Posterior vena cava (tissue), 2 donors: ENCODE data around the gene LRCOL1. TPM values are rescaled to one million over a fixed set of nuclear protein-coding genes. Genes with fewer than 3 reads are reported as not detected.
"Not testable (repeated sequence)": the region's sequence is repeated elsewhere in the genome, so short reads cannot be mapped to it uniquely, and the experiment has no call there.

ENCODE experiments used
- DNase-seq: peaks from one replicate; pipeline ENCODE4 v3.0.0-alpha.2; 2020; ENCODE audit warnings: low spot score
- intact Hi-C, 2 donors: fragments of 100-400 bp; cut with DNase I; formaldehyde crosslinking; loops; one replicate each; pipeline versions ENCODE4 v1.14.1 to v1.14.2; 2022 to 2023
- total RNA-seq, 2 donors: library from RNA; stranded (reverse); fragmentation: NEBNext Ultra II Directional; extraction: Animal tissue kit (Norgen Biotek cat#: 25700); gene quantifications; one replicate each; pipeline ENCODE4 v1.2.1, GENCODE V29; 2021
- donor health status: DM: yes; HTN: yes; CAD: no.
- donor health status: DM: yes; HTN: yes; CAD: no.

Gene LRCOL1
- total RNA-seq, 2 donors from 2014 or later: 0.62 to 0.65 TPM

DNA sequence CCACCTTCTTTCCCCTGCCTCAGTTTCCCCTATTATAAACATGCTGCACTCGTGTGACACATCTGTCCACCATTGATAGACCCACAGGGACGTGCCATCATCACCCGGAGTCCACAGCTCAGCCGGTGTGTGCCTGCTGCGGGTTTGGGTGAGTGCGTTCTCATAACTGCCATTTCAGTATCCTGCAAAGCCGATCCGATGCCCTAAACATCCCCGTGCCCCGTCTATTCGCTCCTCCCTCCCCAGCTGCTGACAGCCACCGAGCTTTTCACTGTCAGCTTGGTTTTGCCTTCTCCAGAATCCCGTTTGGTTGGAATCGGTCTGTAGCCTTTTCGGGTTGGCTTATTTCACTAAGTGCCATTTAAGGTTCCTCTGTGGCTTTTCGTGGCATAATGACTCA is 3.9 kb downstream of the LRCOL1 start:
- no peak for DNase-seq
- intact Hi-C loops: loop anchor here in 1 of 2 donors (5.0 kb wide), 1 partner anchor 194 kb away; no protein-coding TSS in a partner anchor

DNA sequence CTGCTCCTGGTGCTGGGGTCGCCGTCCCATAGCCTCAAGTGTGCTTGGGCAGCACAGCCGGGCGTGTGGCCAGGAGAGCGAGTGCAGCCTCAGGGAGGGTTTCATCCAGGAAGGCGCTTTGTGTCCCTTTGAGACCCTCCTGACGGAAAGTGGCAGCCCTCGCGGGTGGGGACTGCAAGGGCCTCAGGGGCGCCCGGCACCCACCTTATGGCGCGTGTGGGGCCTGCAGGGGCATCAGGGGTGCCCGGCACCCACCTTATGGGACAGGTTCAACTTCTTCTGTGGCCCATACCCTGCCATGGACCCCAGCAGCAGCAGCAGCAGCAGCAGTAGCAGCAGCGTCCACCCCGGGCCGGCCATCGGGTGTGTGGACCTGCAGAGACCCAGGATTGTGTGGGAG is 4.5 kb downstream of the LRCOL1 start:
- no peak for DNase-seq
- intact Hi-C loops: loop anchor here in 1 of 2 donors (5.0 kb wide), 1 partner anchor 194 kb away; no protein-coding TSS in a partner anchor

DNA sequence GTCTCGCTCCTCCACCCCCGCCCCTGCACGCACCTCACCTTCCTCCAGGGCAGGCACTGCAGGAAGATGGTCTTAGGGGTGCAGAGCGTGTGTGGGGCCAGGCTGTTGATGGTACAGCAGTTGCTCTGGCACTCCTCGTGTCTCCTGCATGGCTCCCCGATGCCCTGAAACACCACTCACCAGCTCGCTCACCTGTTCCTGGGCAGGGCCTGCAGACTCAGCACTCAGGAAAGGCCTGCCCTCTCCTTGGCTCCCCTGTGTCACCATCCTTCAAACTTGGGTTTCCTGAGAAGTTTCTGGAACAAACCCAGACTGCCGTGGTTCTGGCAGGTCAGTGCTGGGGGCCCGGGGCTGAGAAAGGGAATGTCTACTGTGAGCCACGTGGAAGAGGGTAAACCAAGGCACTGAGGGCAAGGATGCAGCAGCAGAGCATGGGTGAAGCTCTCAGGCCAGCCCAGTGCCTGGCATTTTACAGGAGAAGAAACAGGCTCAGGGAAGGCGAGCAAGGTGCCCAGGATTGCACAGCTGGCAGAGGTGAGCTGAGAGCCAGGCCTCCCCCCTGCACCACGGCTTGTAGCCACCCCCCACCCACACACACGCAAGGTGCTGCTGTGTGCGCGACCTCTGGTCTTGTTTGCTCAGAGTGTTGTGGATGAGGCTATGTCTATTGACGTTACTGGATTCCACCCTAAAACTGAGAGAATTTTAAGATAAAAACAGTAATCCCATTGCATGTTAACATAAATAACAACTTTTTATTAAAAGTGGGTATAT is 5.5 kb downstream of the LRCOL1 start:
- intact Hi-C loops: loop anchor here in 1 of 2 donors (5.0 kb wide), 1 partner anchor 193 kb away; no protein-coding TSS in a partner anchor

DNA sequence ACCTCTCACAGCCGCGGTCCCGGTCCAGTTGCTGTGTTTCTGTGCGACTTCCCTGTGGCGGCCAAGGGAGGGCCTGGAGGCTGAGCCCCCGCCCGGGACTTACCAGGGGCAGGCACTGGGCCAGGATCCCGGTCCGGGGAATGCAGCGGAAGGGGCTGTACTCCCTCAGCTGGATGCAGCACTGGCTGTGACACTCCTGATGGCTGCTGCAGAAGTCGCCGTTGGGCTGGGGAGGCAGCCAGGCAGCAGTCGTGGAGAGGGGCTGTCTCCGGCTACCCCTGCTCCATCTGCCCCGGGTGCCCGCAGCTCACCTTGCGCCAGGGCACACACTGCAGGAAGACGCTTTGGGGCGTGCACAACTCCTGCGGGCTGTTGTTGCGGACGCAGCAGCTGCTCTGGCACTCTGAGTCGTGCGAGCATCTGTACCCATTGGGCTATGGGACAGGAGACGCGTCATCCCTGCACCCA is 6.2 kb downstream of the LRCOL1 start:
- intact Hi-C loops: no loop called here

More for the DNA sequence above, 5.5 kb downstream of the LRCOL1 start:
- DNase-seq: no peak

DNA sequence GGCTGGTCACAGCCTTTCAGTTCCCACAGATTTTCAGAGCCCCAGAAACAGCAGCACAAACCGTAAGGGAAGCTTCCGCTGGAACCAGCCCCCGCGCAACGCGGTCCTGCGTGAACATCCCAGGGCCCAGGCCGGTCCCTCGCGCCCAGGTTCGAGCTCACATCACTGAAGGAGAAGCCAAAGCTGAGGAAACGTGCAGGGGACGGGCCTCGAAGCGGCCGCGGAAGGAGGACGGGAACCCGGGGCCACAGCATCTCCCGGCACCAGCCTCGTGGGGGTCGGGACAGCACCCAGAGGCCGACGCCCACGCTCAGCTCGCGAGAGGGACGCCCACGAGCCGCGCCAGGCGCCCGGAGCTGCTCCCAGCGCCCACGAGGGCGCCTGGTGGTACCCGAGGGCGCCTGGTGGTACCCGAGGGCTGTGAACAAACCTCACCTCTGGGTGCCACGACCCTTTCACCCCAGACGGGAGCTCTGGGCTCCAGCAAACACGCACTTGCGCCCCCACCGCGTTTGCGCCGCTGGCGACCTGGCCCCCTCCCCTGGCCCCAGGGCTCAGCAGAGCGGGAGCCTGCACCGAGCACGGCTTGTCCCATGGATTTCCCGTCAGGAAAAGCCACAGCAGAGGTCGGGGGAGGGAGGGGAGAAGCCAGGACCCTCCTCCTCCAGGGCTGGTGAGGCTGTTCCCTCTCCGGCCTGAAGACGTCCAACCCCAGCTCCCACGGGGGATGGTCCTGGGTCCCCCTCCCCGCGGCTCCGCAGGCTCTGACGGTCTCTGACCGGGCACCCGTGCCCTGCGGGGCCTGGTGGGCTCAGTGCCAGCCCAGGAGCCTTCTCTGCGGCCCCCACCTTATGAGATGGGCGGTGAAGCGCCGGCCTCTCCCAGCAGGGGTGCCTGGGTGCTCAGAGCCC is 6.9 kb downstream of the LRCOL1 start:
- DNase-seq: no peak

More for the DNA sequence above, 6.2 kb downstream of the LRCOL1 start:
- DNase-seq: no peak

GRCh38 chr12:132602572-132603239 is 7.7 kb downstream of the LRCOL1 start:
- no peak for DNase-seq
- intact Hi-C loops: no loop called here

More for the DNA sequence above, 6.9 kb downstream of the LRCOL1 start:
- intact Hi-C loops: no loop called here

GRCh38 chr12:132601171-132601883 is 9.1 kb downstream of the LRCOL1 start:
- intact Hi-C loops: no loop called here
- DNase-seq: no peak

DNA sequence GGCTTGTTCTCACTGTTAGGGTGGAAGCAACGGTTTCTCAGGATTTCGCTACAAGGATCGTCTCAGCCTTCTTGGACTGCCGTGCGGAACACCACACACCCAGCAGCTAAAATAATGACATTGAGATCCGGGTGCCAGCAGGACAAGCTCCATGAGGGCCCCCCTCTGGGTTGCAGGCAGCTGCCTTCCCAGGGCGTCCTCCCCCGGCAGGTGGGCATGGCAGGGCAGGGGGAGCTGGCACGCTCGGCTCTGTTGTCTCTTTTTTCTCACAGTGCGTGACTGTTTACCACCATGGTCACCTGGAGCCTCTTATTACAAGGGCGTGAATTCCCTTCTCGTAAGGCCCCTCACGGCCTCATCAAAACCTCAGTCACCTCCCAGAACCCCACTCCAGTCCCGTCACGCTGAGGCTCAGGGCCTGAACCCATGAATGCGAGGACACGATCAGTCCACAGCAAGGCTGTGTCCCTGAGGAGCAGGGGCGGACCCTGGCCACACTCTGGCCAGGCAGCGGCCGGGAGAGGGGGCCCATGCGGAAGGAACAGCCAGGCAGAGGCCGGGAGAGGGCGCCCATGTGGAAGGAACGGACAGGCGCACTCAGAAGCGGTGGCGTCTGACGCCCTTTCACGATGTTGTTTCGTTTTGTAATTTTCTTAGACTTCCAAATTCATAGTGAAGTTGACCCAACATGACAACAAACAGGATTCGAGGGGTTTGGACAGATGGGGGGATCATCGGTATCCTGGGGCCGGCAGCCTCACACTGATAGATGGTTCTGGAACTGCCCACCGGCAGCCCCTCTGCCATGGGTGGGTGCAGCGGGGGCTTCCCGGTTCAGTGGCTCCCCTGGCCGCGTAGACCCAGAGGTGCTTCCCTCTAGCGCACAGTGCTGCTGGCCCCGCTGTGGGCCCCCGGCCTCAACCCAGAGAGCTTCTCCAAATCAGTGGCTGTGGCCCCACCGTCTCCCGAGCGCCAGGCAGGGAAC is 10.0 kb downstream of the LRCOL1 start:
- DNase-seq: peak; percentile 91
- intact Hi-C loops: no loop called here

DNA sequence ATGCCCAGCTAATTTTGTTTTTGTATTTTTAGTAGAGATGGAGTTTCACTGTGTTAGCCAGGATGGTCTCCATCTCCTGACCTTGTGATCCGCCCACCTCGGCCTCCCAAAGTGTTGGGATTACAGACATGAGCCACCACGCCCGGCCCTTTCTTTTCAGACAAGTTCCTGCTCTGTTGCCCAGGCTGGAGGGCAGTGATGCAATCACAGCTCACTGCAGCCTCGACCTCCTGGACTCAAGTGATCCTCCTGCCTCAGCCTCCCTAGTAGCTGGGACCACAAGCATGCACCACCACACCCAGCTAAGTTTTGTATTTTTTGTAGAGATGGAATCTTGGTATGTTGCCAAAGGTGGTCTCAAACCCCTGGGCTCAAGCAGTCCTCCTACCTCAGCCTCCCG is 10.9 kb downstream of the LRCOL1 start:
- DNase-seq, intact Hi-C loops: not testable (repeated sequence)

DNA sequence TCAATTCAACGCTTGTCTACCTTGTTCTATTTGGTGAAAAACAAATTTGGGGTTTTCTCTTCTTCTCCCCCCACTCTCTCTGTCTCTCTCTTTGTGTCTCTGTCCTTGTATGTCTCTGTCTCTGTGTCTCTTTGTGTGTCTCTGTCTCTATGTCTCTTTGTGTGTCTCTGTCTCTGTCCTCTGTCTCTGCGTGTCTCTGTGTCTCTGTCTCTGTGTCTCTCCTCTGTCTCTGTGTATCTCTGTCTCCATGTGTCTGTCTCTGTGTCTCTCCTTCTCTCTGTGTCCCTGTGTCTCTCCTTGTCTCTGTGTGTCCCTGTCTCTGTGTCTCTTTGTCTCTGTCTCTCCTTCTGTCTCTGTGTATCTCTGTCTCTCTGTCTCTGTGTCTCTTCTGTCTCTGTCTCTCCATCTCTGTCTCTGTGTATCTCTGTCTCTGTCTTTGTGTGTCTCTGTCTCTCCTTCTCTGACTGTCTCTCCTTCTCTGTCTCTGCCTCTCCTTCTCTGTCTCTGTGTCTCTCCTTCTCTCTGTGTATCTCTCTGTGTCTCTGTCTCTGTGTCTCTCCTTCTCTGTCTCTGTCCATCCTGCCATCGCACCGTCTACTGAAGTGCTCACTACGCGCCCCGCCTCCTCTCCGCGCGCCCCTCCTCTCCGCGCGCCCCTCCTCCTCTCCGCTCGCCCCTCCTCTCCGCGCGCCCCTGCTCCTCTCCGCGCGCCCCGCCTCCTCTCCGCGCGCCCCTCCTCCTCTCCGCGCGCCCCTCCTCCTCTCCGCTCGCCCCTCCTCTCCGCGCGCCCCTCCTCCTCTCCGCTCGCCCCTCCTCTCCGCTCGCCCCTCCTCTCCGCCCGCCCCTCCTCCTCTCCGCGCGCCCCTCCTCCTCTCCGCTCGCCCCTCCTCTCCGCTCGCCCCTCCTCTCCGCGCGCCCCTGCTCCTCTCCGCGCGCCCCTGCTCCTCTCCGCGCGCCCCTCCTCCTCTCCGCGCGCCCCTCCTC is 12.8 kb downstream of the LRCOL1 start:
- DNase-seq: no peak
- intact Hi-C loops: no loop called here

GRCh38 chr12:132596016-132596415 is 14.4 kb downstream of the LRCOL1 start:
- intact Hi-C loops: no loop called here
- DNase-seq: no peak

- DNase-seq: no peak
- intact Hi-C loops: no loop called here
These were observed 15.2 kb downstream of the LRCOL1 start for GRCh38 chr12:132595183-132595582.

DNA sequence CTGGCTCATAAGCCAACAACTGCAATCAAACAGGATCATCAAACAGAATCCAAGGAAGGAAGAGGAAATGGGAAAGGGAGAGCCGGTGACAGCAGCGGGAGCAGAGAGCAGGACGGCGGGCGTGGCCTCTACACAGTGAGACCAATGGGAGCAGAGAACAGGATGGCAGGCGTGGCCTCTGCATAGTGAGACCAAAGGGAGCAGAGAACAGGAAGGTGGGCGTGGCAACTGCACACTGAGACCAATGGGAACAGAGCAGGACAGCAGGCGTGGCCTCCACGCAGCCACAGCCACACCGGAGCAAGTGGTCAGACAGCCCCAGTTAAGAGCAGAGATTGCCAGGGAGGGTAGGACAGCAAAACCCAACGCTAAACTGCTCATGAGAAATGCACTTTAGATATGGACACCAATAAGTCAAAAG is 16.4 kb downstream of the LRCOL1 start:
- intact Hi-C loops: no loop called here
- peak; percentile 95 for DNase-seq

GRCh38 chr12:132593521-132593920 is 16.9 kb downstream of the LRCOL1 start:
- DNase-seq: no peak
- intact Hi-C loops: no loop called here

GRCh38 chr12:132593071-132593470 is 17.3 kb downstream of the LRCOL1 start:
- intact Hi-C loops: no loop called here
- DNase-seq: no peak

- no peak for DNase-seq
- intact Hi-C loops: no loop called here
These were observed 18.0 kb downstream of the LRCOL1 start for GRCh38 chr12:132592282-132592970.
